Activated CD4-positive, alpha-beta T cell treated with anti-CD3 and anti-CD28 coated beads for 24 hours (primary cell): ENCODE measurements around the gene KRT80.

Source experiments
- DNase-seq, 2 donors: peaks; one replicate each; pipeline ENCODE4 v3.0.0-alpha.2; 2020; ENCODE audit warnings: low read depth in 2 of 2

The KRT80 gene

GRCh38 chr12:52179396-52179973 is 12.3 kb downstream of the KRT80 start:
- DNase-seq: no peak

GRCh38 chr12:52178984-52179383 is 12.8 kb downstream of the KRT80 start:
- no peak for DNase-seq

- DNase-seq: no peak
These were observed 13.4 kb downstream of the KRT80 start for GRCh38 chr12:52178443-52178842.

GRCh38 chr12:52175371-52176350 is 16.2 kb downstream of the KRT80 start:
- DNase-seq: no peak

GRCh38 chr12:52173526-52173925 is 18.3 kb downstream of the KRT80 start:
- DNase-seq: no peak

- DNase-seq: no peak
These were observed 18.9 kb downstream of the KRT80 start for GRCh38 chr12:52172956-52173355.

- peak in 1 of 2 donors; percentile 17 for DNase-seq
These were observed 19.8 kb downstream of the KRT80 start for GRCh38 chr12:52171950-52172512.

GRCh38 chr12:52170827-52171226 is 21.0 kb downstream of the KRT80 start:
- DNase-seq: no peak

GRCh38 chr12:52169886-52170285 is 21.9 kb downstream of the KRT80 start:
- DNase-seq: no peak

- no peak for DNase-seq
These were observed 23.6 kb downstream of the KRT80 start for GRCh38 chr12:52168019-52168717.

GRCh38 chr12:52167526-52167925 is 24.3 kb downstream of the KRT80 start:
- no peak for DNase-seq

- DNase-seq: no peak
These were observed 25.1 kb downstream of the KRT80 start for GRCh38 chr12:52166672-52167071.

- no peak for DNase-seq
These were observed 26.5 kb downstream of the KRT80 start for GRCh38 chr12:52165096-52165855.

GRCh38 chr12:52164624-52165023 is 27.2 kb downstream of the KRT80 start:
- DNase-seq: no peak

GRCh38 chr12:52162981-52163380 is 28.8 kb downstream of the KRT80 start:
- no peak for DNase-seq

- no peak for DNase-seq
These were observed 31.6 kb downstream of the KRT80 start for GRCh38 chr12:52160200-52160599.

GRCh38 chr12:52157566-52158150 is 34.2 kb downstream of the KRT80 start:
- DNase-seq: no peak

GRCh38 chr12:52156757-52157565 is 34.9 kb downstream of the KRT80 start:
- DNase-seq: peak; percentile 60 to 67

- DNase-seq: no peak
These were observed 35.5 kb downstream of the KRT80 start for GRCh38 chr12:52156311-52156710.
